Nephron (organoid): ENCODE results near the gene CNOT3.

Experiments used
- H3K27ac Mint-ChIP-seq, 3 experiments: 2 replicates each; pipeline ENCODE4 v1.8.0; 2020; ENCODE audit warnings: mixed read lengths in 3 of 3, mild to moderate bottlenecking in 2 of 3, moderate library complexity in 1 of 3
- H3K27me3 Mint-ChIP-seq: 2 replicates; pipeline ENCODE4 v1.8.0; 2021; ENCODE audit warnings: low read depth, mild to moderate bottlenecking, moderate library complexity, mixed read lengths
- H3K36me3 Mint-ChIP-seq: 2 replicates; pipeline ENCODE4 v1.8.0; 2020; ENCODE audit warnings: low read depth, mixed read lengths
- H3K4me1 Mint-ChIP-seq: 2 replicates; pipeline ENCODE4 v1.8.0; 2020; ENCODE audit warnings: mixed read lengths
- H3K4me3 Mint-ChIP-seq, 3 experiments: 2 replicates each; pipeline ENCODE4 v1.8.0; 2020; ENCODE audit warnings: mild to moderate bottlenecking in 3 of 3, mixed read lengths in 3 of 3, moderate library complexity in 2 of 3
- H3K9me3 Mint-ChIP-seq: 2 replicates; pipeline ENCODE4 v1.8.0; 2020; ENCODE audit warnings: mixed read lengths
- TF ChIP-seq, protein P1 (sequence below), 3 experiments: fragments of 200-600 bp; sonication (generic); IDR thresholded peaks; one replicate each; pipeline ENCODE4 v1.5.0; 2021; ENCODE audit warnings: antibody characterized with exemption in 3 of 3; ENCODE audit not compliant: unreplicated experiment in 3 of 3

The CNOT3 gene

DNA sequence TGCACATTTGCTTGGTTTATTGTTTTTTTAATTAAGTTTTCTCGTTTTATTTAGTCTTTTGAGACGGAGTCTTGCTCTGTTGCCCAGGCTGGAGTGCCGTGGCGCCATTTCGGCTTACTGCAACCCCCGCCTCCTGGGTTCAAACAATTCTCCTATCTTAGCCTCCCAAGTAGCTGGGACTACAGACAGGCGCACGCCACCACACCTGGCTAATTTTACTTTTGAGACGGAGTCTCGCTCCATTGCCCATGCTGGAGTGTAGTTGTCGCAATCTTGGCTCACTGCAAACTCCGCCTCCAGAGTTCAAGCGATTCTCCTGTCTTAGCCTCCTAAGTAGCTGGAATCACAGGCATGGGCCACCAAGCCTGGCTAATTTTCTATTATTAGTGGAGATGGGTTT is 64.4 kb downstream of the CNOT3 start:
- H3K27me3 Mint-ChIP-seq, result no peaks in the 10 kb centered on the region
- H3K4me3 Mint-ChIP-seq, result peak overlapping the region; percentile 93 to 98 (median 97)
- H3K4me1 Mint-ChIP-seq, result peaks cover 54% of the 10 kb centered on the region
- no peaks in the 10 kb centered on the region for H3K9me3 Mint-ChIP-seq
- H3K36me3 Mint-ChIP-seq, result peaks cover 66% of the 10 kb centered on the region
- TF ChIP-seq, protein P1, sequence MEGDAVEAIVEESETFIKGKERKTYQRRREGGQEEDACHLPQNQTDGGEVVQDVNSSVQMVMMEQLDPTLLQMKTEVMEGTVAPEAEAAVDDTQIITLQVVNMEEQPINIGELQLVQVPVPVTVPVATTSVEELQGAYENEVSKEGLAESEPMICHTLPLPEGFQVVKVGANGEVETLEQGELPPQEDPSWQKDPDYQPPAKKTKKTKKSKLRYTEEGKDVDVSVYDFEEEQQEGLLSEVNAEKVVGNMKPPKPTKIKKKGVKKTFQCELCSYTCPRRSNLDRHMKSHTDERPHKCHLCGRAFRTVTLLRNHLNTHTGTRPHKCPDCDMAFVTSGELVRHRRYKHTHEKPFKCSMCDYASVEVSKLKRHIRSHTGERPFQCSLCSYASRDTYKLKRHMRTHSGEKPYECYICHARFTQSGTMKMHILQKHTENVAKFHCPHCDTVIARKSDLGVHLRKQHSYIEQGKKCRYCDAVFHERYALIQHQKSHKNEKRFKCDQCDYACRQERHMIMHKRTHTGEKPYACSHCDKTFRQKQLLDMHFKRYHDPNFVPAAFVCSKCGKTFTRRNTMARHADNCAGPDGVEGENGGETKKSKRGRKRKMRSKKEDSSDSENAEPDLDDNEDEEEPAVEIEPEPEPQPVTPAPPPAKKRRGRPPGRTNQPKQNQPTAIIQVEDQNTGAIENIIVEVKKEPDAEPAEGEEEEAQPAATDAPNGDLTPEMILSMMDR (IDR thresholded peaks at IDR 0.05; ENCODE audit: unreplicated experiment in 3 of 3), result no peak
- H3K27ac Mint-ChIP-seq, result peak overlapping the region; percentile 76 to 98 (median 95)

DNA sequence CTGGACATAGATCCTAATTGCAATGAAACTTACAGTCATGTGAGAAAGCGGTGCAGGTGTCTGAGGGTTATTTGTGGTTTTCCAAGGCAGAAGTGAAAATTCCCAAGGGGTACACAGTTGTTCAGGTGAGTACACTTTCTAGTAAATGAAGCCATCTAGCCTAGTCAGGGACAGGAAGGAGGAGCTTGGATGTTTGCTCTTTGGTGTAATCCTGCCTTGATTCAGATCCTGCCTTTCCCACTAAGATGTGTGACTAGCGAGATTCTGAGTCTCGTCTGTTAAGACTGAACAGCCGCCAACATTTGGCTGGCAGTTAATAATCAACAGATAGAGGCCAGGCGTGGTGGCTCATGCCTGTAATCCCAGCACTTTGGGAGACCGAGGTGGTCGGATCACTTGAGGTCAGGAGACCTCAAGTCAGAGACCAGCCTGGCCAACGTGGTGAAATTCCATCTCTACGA is 65.6 kb downstream of the CNOT3 start:
- Mint-ChIP-seq H3K27me3 (no peaks in the 10 kb centered on the region), H3K4me1 (peaks cover 63% of the 10 kb centered on the region)

DNA sequence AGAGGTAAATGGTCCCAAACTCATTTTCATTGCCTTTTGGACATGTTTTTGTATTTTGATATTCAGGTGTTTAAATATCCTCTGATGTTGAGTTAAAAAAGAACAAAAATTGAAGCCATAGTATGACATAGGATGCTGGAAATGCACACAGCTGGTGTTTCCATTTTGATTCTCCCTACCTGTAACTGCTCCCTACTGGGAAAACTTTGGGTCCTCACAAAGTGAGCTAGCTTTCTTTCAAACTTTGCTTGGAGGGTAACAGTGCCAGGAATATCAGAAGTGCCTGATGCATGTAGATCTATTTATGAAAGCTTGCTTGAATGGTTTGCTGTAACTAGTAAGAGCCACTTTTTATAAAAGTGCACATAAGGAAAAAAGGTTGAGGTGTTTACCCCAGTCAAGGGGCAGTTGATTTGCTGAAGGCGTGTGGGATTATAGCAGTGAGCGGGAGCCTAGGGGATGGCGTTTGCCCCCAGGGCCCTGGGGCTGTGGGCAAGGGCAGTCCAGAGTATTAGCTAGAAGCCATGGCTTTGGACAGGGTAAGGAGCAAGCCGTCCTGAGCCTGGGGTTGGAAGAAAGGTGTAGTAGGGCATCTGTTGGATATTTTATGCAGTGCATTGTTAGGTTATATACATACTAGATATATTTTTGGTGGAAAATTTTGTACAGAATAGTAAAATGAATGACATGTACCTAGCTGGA is 67.4 kb downstream of the CNOT3 start:
- H3K4me1 Mint-ChIP-seq, result peaks cover 73% of the 10 kb centered on the region
- H3K4me3 Mint-ChIP-seq, result peak overlapping the region in 2 of 3 experiments; percentile 2 to 3
- H3K27me3 Mint-ChIP-seq, result no peaks in the 10 kb centered on the region
- TF ChIP-seq, protein P1 (IDR thresholded peaks at IDR 0.05; ENCODE audit: unreplicated experiment in 3 of 3), result no peak
- H3K9me3 Mint-ChIP-seq, result no peaks in the 10 kb centered on the region
- no peak overlapping the region for H3K27ac Mint-ChIP-seq
- H3K36me3 Mint-ChIP-seq, result peaks cover 80% of the 10 kb centered on the region

More for the DNA sequence above, 65.6 kb downstream of the CNOT3 start:
- TF ChIP-seq, protein P1 (IDR thresholded peaks at IDR 0.05; ENCODE audit: unreplicated experiment in 3 of 3), result no peak
- Mint-ChIP-seq H3K27ac (peak overlapping the region; percentile 42 to 83 (median 76)), H3K9me3 (no peaks in the 10 kb centered on the region), H3K36me3 (peaks cover 74% of the 10 kb centered on the region), H3K4me3 (peak overlapping the region; percentile 93 to 98 (median 97))
